Measurements from ENCODE around the gene PHF14. TPM values are rescaled to one million over a fixed set of nuclear protein-coding genes. Genes with fewer than 3 reads are reported as not detected.
"Not testable (repeated sequence)": the region's sequence is repeated elsewhere in the genome, so short reads cannot be mapped to it uniquely, and the experiment has no call there.

PHF14 gene
- total and polyA plus RNA-seq, 2 donors (not counting 3 experiments of a cell fraction or from before 2014, with no cell fraction given): 8.8 to 43.4 TPM

- H2AFZ ChIP-seq (ENCODE audit: low read depth, low read length): no peak overlapping the region
Measured at GRCh38 chr7:10956528-10956927, 17.1 kb upstream of the PHF14 start.

GRCh38 chr7:10960242-10960641, 13.4 kb upstream of the PHF14 start:
- H3K9ac ChIP-seq (replicated peaks; ENCODE audit: extremely low read depth, insufficient read depth, low read length); DNase-seq (ENCODE audit: low read depth, low spot score); dilution Hi-C loops (cut with MboI; ENCODE audit: extremely low pct_ligation_motif_present, low sequenced_read_pairs); H3K79me2 ChIP-seq (ENCODE audit: control insufficient read depth, insufficient read depth, low read length); H3K9me3 ChIP-seq (replicated peaks; ENCODE audit: control insufficient read depth, insufficient read depth, low read length); H4K20me1 ChIP-seq (replicated peaks; ENCODE audit: control insufficient read depth, extremely low read depth, insufficient read depth, low read length); BruUV-seq (replicated peaks); H3K9me1 ChIP-seq (replicated peaks; ENCODE audit: control insufficient read depth, extremely low read depth, insufficient read depth, low read length); H2AFZ ChIP-seq (ENCODE audit: low read depth, low read length); FAIRE-seq; CTCF ChIA-PET; H3K4me2 ChIP-seq (ENCODE audit: insufficient read depth, low read length); intact Hi-C loops (cut with micrococcal nuclease); POLR2A ChIA-PET; H3K4me3 ChIP-seq (replicated peaks in 1 of 3; ENCODE audit: insufficient read depth in 1 of 3, low read depth in 1 of 3, low read length in 3 of 3); H3K27me3 ChIP-seq (ENCODE audit: control insufficient read depth in 2 of 2, insufficient read depth in 2 of 2, low read length in 2 of 2); H3K36me3 ChIP-seq (ENCODE audit: control insufficient read depth in 2 of 2, extremely low read depth in 1 of 2, insufficient read depth in 2 of 2, low read length in 2 of 2); H3K27ac ChIP-seq (ENCODE audit: insufficient read depth, low read depth, low read length); H3K4me1 ChIP-seq (ENCODE audit: control insufficient read depth, extremely low read depth, insufficient read depth, low read length): not testable (repeated sequence)

More at GRCh38 chr7:10956528-10956927, 17.1 kb upstream of the PHF14 start:
- no peaks in the 10 kb centered on the region for H3K36me3 ChIP-seq (ENCODE audit: control insufficient read depth in 2 of 2, extremely low read depth in 1 of 2, insufficient read depth in 2 of 2, low read length in 2 of 2)
- no peak for DNase-seq (ENCODE audit: low read depth, low spot score)
- H3K9ac ChIP-seq (replicated peaks; ENCODE audit: extremely low read depth, insufficient read depth, low read length): no peak overlapping the region
- ChIA-PET CTCF (no interaction called here), POLR2A (no interaction called here)
- H3K9me3 ChIP-seq (replicated peaks; ENCODE audit: control insufficient read depth, insufficient read depth, low read length): no peaks in the 10 kb centered on the region
- H3K27ac ChIP-seq (ENCODE audit: insufficient read depth, low read depth, low read length): no peak overlapping the region
- H3K4me3 ChIP-seq (replicated peaks in 1 of 3; ENCODE audit: insufficient read depth in 1 of 3, low read depth in 1 of 3, low read length in 3 of 3): no peak overlapping the region
- H4K20me1 ChIP-seq (replicated peaks; ENCODE audit: control insufficient read depth, extremely low read depth, insufficient read depth, low read length): no peaks in the 10 kb centered on the region
- intact Hi-C loops (cut with micrococcal nuclease) (no loop called here), dilution Hi-C loops (cut with MboI; ENCODE audit: extremely low pct_ligation_motif_present, low sequenced_read_pairs) (no loop called here)
- no TSS peak for BruUV-seq (replicated peaks)
- H3K27me3 ChIP-seq (ENCODE audit: control insufficient read depth in 2 of 2, insufficient read depth in 2 of 2, low read length in 2 of 2): peaks cover 4% of the 10 kb centered on the region in 2 experiments
- no peak overlapping the region for H3K4me2 ChIP-seq (ENCODE audit: insufficient read depth, low read length)
- TF ChIP-seq EZH2 (IDR thresholded peaks at IDR 0.05; ENCODE audit: borderline replicate concordance, low read depth, low read length, severe bottlenecking) (no peak), JUN (IDR thresholded peaks at IDR 0.05; ENCODE audit: borderline replicate concordance, insufficient read depth, insufficient read length, low read depth) (no peak), GATA2 (IDR thresholded peaks at IDR 0.05; ENCODE audit: insufficient read depth, insufficient read length, low read depth, low read length) (no peak), POLR2A (IDR thresholded peaks at IDR 0.05; ENCODE audit: low read depth, low read length) (no peak), FOS (IDR thresholded peaks at IDR 0.05; ENCODE audit: borderline replicate concordance, insufficient read depth, low read length) (no peak), MAX (IDR thresholded peaks at IDR 0.05; ENCODE audit: insufficient read depth, insufficient read length) (no peak), POLR2AphosphoS5 (IDR thresholded peaks at IDR 0.05; ENCODE audit: insufficient read depth, low read depth, low read length) (no peak), MYC (IDR thresholded peaks at IDR 0.05; ENCODE audit: low read depth, low read length) (no peak)
- TF ChIP-seq, protein P1, sequence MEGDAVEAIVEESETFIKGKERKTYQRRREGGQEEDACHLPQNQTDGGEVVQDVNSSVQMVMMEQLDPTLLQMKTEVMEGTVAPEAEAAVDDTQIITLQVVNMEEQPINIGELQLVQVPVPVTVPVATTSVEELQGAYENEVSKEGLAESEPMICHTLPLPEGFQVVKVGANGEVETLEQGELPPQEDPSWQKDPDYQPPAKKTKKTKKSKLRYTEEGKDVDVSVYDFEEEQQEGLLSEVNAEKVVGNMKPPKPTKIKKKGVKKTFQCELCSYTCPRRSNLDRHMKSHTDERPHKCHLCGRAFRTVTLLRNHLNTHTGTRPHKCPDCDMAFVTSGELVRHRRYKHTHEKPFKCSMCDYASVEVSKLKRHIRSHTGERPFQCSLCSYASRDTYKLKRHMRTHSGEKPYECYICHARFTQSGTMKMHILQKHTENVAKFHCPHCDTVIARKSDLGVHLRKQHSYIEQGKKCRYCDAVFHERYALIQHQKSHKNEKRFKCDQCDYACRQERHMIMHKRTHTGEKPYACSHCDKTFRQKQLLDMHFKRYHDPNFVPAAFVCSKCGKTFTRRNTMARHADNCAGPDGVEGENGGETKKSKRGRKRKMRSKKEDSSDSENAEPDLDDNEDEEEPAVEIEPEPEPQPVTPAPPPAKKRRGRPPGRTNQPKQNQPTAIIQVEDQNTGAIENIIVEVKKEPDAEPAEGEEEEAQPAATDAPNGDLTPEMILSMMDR (IDR thresholded peaks at IDR 0.05; ENCODE audit: extremely low read depth in 1 of 2, insufficient read depth in 1 of 2, low read depth in 1 of 2, low read length in 2 of 2): no peak
- no peaks in the 10 kb centered on the region for H3K79me2 ChIP-seq (ENCODE audit: control insufficient read depth, insufficient read depth, low read length)
- no peaks in the 10 kb centered on the region for H3K9me1 ChIP-seq (replicated peaks; ENCODE audit: control insufficient read depth, extremely low read depth, insufficient read depth, low read length)
- H3K4me1 ChIP-seq (ENCODE audit: control insufficient read depth, extremely low read depth, insufficient read depth, low read length): no peaks in the 10 kb centered on the region
- FAIRE-seq: no peak

GRCh38 chr7:10965016-10965415, 8.7 kb upstream of the PHF14 start:
- H4K20me1 ChIP-seq (replicated peaks; ENCODE audit: control insufficient read depth, extremely low read depth, insufficient read depth, low read length); BruUV-seq (replicated peaks); DNase-seq (ENCODE audit: low read depth, low spot score); H2AFZ ChIP-seq (ENCODE audit: low read depth, low read length); H3K79me2 ChIP-seq (ENCODE audit: control insufficient read depth, insufficient read depth, low read length); H3K4me2 ChIP-seq (ENCODE audit: insufficient read depth, low read length); FAIRE-seq; H3K27ac ChIP-seq (ENCODE audit: insufficient read depth, low read depth, low read length); H3K9me1 ChIP-seq (replicated peaks; ENCODE audit: control insufficient read depth, extremely low read depth, insufficient read depth, low read length); H3K4me1 ChIP-seq (ENCODE audit: control insufficient read depth, extremely low read depth, insufficient read depth, low read length); H3K36me3 ChIP-seq (ENCODE audit: control insufficient read depth in 2 of 2, extremely low read depth in 1 of 2, insufficient read depth in 2 of 2, low read length in 2 of 2); intact Hi-C loops (cut with micrococcal nuclease); H3K9ac ChIP-seq (replicated peaks; ENCODE audit: extremely low read depth, insufficient read depth, low read length); H3K4me3 ChIP-seq (replicated peaks in 1 of 3; ENCODE audit: insufficient read depth in 1 of 3, low read depth in 1 of 3, low read length in 3 of 3); CTCF ChIA-PET; H3K9me3 ChIP-seq (replicated peaks; ENCODE audit: control insufficient read depth, insufficient read depth, low read length); dilution Hi-C loops (cut with MboI; ENCODE audit: extremely low pct_ligation_motif_present, low sequenced_read_pairs): not testable (repeated sequence)
- H3K27me3 ChIP-seq (ENCODE audit: control insufficient read depth in 2 of 2, insufficient read depth in 2 of 2, low read length in 2 of 2): peaks cover 9 to 13% of the 10 kb centered on the region in 2 experiments
- POLR2A ChIA-PET: interaction anchor here (0.6 kb wide), 1 partner anchor 25 kb away, joined by 3 read pairs; no protein-coding TSS in a partner anchor
